Left lung (tissue), 10 donors: Measurements from ENCODE around the gene ZBTB38. TPM values are rescaled to one million over a fixed set of nuclear protein-coding genes. Genes with fewer than 3 reads are reported as not detected.

Source experiments
- ATAC-seq: fragments of 200-7000 bp; cut with Tn5 transposase; one replicate; pipeline ENCODE4 v1.9.1; 2020; ENCODE audit warnings: moderate library complexity
- DNase-seq, 4 donors: peaks; one replicate each; pipeline ENCODE4 v3.0.0-alpha.2; 2013 to 2020
- H3K27ac ChIP-seq, 2 donors: fragments of 200-600 bp; sonication (generic) in 1 of 2; one replicate each; pipeline versions ENCODE4 v1.5.0 to v1.8.0; 2020 to 2021
- H3K27me3 ChIP-seq, 2 donors: fragments of 200-600 bp; sonication (generic) in 1 of 2; one replicate each; pipeline versions ENCODE4 v1.5.0 to v1.8.0; 2020 to 2021
- H3K36me3 ChIP-seq, 2 donors: fragments of 200-600 bp; sonication (generic) in 1 of 2; one replicate each; pipeline versions ENCODE4 v1.5.0 to v1.8.0; 2020 to 2021
- H3K4me1 ChIP-seq, 2 donors: fragments of 200-600 bp; one replicate each; pipeline ENCODE4 v1.8.0; 2021
- H3K4me3 ChIP-seq, 2 donors: fragments of 200-600 bp; sonication (generic) in 1 of 2; one replicate each; pipeline versions ENCODE4 v1.5.0 to v1.8.0; 2020 to 2021; ENCODE audit warnings: mild to moderate bottlenecking in 1 of 2
- H3K9me3 ChIP-seq, 2 donors: fragments of 200-600 bp; sonication (generic) in 1 of 2; one replicate each; pipeline versions ENCODE4 v1.5.0 to v1.8.0; 2020 to 2021
- CTCF ChIP-seq, 2 donors: fragments of 200-600 bp; sonication (generic) in 1 of 2; IDR thresholded peaks; one replicate each; pipeline versions ENCODE4 v1.5.0 to v1.8.0; 2021; ENCODE audit warnings: antibody characterized with exemption in 2 of 2
- intact Hi-C, 2 donors: fragments of 100-400 bp; cut with DNase I; formaldehyde crosslinking; loops; one replicate each; pipeline versions ENCODE4 v1.11.2 to v1.14.2; 2022
- polyA plus RNA-seq, 6 donors: library from polyadenylated mRNA; unstranded; fragments of 120-200 nt; gene quantifications; one replicate each; pipeline ENCODE4 v1.2.1, GENCODE V29; 2013; ENCODE audit not compliant: insufficient read length in 6 of 6
- total RNA-seq, 2 donors: library from RNA; stranded (reverse); fragmentation: NEBNext Ultra II Directional; extraction: Animal tissue kit (Norgen Biotek cat#: 25700); gene quantifications; one replicate each; pipeline ENCODE4 v1.2.1, GENCODE V29; 2021
- donor health status: DM: no; HTN: yes; CAD: no.
- donor health status: DM: no; HTN: no; CAD: no.

Gene ZBTB38
- total and polyA plus RNA-seq, 8 donors, result 71.7 to 91.4 (median 82.6) TPM

GRCh38 chr3:141413391-141413790 is 45.1 kb downstream of the ZBTB38 start:
- Histone ChIP-seq H3K9me3 (no peaks in the 10 kb centered on the region), H3K27ac (peak overlapping the region; percentile 84 to 96), H3K27me3 (no peaks in the 10 kb centered on the region), H3K4me1 (peaks cover 35 to 73% of the 10 kb centered on the region in 2 donors), H3K4me3 (no peak overlapping the region), H3K36me3 (peaks cover 0 to 52% of the 10 kb centered on the region in 2 donors)
- no peak for TF ChIP-seq CTCF (IDR thresholded peaks at IDR 0.05)
- intact Hi-C loops, result no loop called here
- DNase-seq (no peak), ATAC-seq (no peak)

- intact Hi-C loops, result no loop called here
- Histone ChIP-seq H3K9me3 (peaks cover 0 to 2% of the 10 kb centered on the region in 2 donors), H3K4me3 (no peak overlapping the region), H3K27ac (peak overlapping the region; percentile 84 to 96), H3K4me1 (peaks cover 33 to 70% of the 10 kb centered on the region in 2 donors), H3K36me3 (peaks cover 0 to 53% of the 10 kb centered on the region in 2 donors), H3K27me3 (no peaks in the 10 kb centered on the region)
- no peak for ATAC-seq
- DNase-seq, result no peak
- no peak for TF ChIP-seq CTCF (IDR thresholded peaks at IDR 0.05)
These were observed 45.7 kb downstream of the ZBTB38 start for GRCh38 chr3:141413801-141414689.

- Histone ChIP-seq H3K4me1 (peaks cover 24 to 61% of the 10 kb centered on the region in 2 donors), H3K9me3 (peaks cover 0 to 2% of the 10 kb centered on the region in 2 donors), H3K27ac (peak overlapping the region in 1 of 2 donors; percentile 84), H3K27me3 (no peaks in the 10 kb centered on the region), H3K36me3 (peaks cover 0 to 56% of the 10 kb centered on the region in 2 donors), H3K4me3 (no peak overlapping the region)
- TF ChIP-seq CTCF (IDR thresholded peaks at IDR 0.05), result no peak
- ATAC-seq (no peak), DNase-seq (no peak)
- intact Hi-C loops, result no loop called here
These were observed 46.6 kb downstream of the ZBTB38 start for GRCh38 chr3:141414800-141415462.

- peaks cover 0 to 56% of the 10 kb centered on the region in 2 donors for H3K36me3 ChIP-seq
- peak overlapping the region in 1 of 2 donors; percentile 55 for H3K27ac ChIP-seq
- no peaks in the 10 kb centered on the region for H3K27me3 ChIP-seq
- H3K9me3 ChIP-seq, result peaks cover 0 to 2% of the 10 kb centered on the region in 2 donors
- H3K4me1 ChIP-seq, result peaks cover 15 to 51% of the 10 kb centered on the region in 2 donors
- DNase-seq, result no peak
- intact Hi-C loops, result no loop called here
- TF ChIP-seq CTCF (IDR thresholded peaks at IDR 0.05), result no peak
- no peak overlapping the region for H3K4me3 ChIP-seq
- no peak for ATAC-seq
These were observed 47.6 kb downstream of the ZBTB38 start for GRCh38 chr3:141415953-141416352.

Other genes starting within 250 kb of the ZBTB38 start
- gene PXYLP1, start 136.7 kb upstream of the ZBTB38 start, total RNA-seq, result 10 to 100 TPM; 11.6 to 14.3 TPM
- gene PXYLP1, start 136.7 kb upstream of the ZBTB38 start, polyA plus RNA-seq, result 10 to 100 TPM; 27.3 to 35.3 (median 28.8) TPM
- gene RASA2, start 118.5 kb downstream of the ZBTB38 start, total RNA-seq, result 10 to 100 TPM; 17.2 to 23.3 TPM
- 10 to 100 TPM; 24.4 to 29.3 (median 25.5) TPM for gene RASA2, start 118.5 kb downstream of the ZBTB38 start, polyA plus RNA-seq